HepG2 (cell line): ENCODE measurements around the gene UNC13D. TPM values are rescaled to one million over a fixed set of nuclear protein-coding genes. Genes with fewer than 3 reads are reported as not detected.

Source experiments
- ATF4 ChIP-seq, 2 experiments: fragments of 450-650 bp in 1 of 2; sonication (generic) in 1 of 2; formaldehyde crosslinking; IDR thresholded peaks; 2 replicates each; pipeline versions ENCODE4 v1.5.0 to v1.8.0; 2020 to 2022; ENCODE audit warnings: mild to moderate bottlenecking in 1 of 2, missing genetic modification reagents in 1 of 2
- DNMT1 ChIP-seq: sonication (generic); formaldehyde crosslinking; IDR thresholded peaks from 2 replicates; pipeline ENCODE4 v1.5.1; 2020; ENCODE audit warnings: mild to moderate bottlenecking, missing genetic modification reagents
- FOXK2 ChIP-seq: fragments of 450-650 bp; IDR thresholded peaks from 2 replicates; pipeline ENCODE4 v1.6.1; 2016
- KDM6A ChIP-seq: IDR thresholded peaks from 2 replicates; pipeline ENCODE4 v1.6.1; 2016; ENCODE audit warnings: low read depth
- KLF6 ChIP-seq: IDR thresholded peaks from 2 replicates; pipeline ENCODE4 v1.8.0; 2016; ENCODE audit warnings: missing biosample characterization, missing genetic modification reagents
- MAFF ChIP-seq: IDR thresholded peaks from 2 replicates; pipeline ENCODE4 v1.6.1; 2011; ENCODE audit warnings: low read depth, low read length, improper control_type of control experiment
- MIXL1 ChIP-seq: IDR thresholded peaks from 2 replicates; pipeline ENCODE4 v1.6.1; 2016
- PRPF4 ChIP-seq: fragments of 200-400 bp; formaldehyde crosslinking; IDR thresholded peaks from 2 replicates; pipeline ENCODE4 v1.6.1; 2016; ENCODE audit warnings: low read length, low read depth; ENCODE audit not compliant: poor library complexity, severe bottlenecking
- RELA ChIP-seq: sonication (generic); formaldehyde crosslinking; IDR thresholded peaks from 2 replicates; pipeline ENCODE4 v1.4.0; 2020; ENCODE audit warnings: missing genetic modification reagents
- RFXANK ChIP-seq: IDR thresholded peaks from 2 replicates; pipeline ENCODE4 v1.6.1; 2016
- ZBTB1 ChIP-seq: sonication (generic); formaldehyde crosslinking; IDR thresholded peaks from 2 replicates; pipeline ENCODE4 v1.4.0; 2020; ENCODE audit warnings: missing genetic modification reagents, borderline replicate concordance
- ZC3H4 ChIP-seq: sonication (generic); formaldehyde crosslinking; IDR thresholded peaks from 2 replicates; pipeline ENCODE4 v1.4.0; 2020; ENCODE audit warnings: missing genetic modification reagents, borderline replicate concordance
- ZFP36L2 ChIP-seq: sonication (generic); formaldehyde crosslinking; IDR thresholded peaks from 2 replicates; pipeline ENCODE4 v1.4.0; 2020; ENCODE audit warnings: missing genetic modification reagents
- ZNF12 ChIP-seq: sonication (generic); formaldehyde crosslinking; IDR thresholded peaks from 2 replicates; pipeline ENCODE4 v1.5.0; 2020; ENCODE audit warnings: missing genetic modification reagents
- ZNF547 ChIP-seq: sonication (generic); formaldehyde crosslinking; IDR thresholded peaks from 2 replicates; pipeline ENCODE4 v1.5.1; 2020; ENCODE audit warnings: mild to moderate bottlenecking, missing genetic modification reagents
- ZNF615 ChIP-seq: sonication (generic); formaldehyde crosslinking; IDR thresholded peaks from 2 replicates; pipeline ENCODE4 v1.5.0; 2020; ENCODE audit warnings: mild to moderate bottlenecking, missing genetic modification reagents, borderline replicate concordance
- polyA plus RNA-seq, 8 experiments: library from polyadenylated mRNA; depleted of rRNA in 3 of 8; stranded (reverse) in 7 of 8; unstranded in 1 of 8; fragments of >200 nt; fragmentation: Illumina TruSeq in 4 of 8; extraction: Trizol in 4 of 8; gene quantifications; 2 replicates each; pipeline versions ENCODE4 v1.2.1 to v1.2.3, GENCODE V29; 2011 to 2016; ENCODE audit warnings: low read depth in 4 of 8, missing spikeins in 1 of 8, mixed read lengths in 1 of 8; ENCODE audit not compliant: insufficient read depth in 1 of 8
- total RNA-seq, 5 experiments: library from RNA; depleted of rRNA; stranded (reverse); fragments of >200 nt; fragmentation: Illumina TruSeq; extraction: Trizol; gene quantifications; 2 replicates each; pipeline ENCODE4 v1.2.3, GENCODE V29; 2016; ENCODE audit warnings: low read depth in 1 of 5
- TF ChIP-seq, protein P1 (sequence below): sonication (generic); formaldehyde crosslinking; IDR thresholded peaks from 2 replicates; pipeline ENCODE4 v1.5.1; 2020; ENCODE audit warnings: missing genetic modification reagents, mild to moderate bottlenecking, borderline replicate concordance
- TF ChIP-seq, protein P2 (sequence below): sonication (generic); formaldehyde crosslinking; conservative IDR thresholded peaks from 2 replicates; pipeline ENCODE4 v1.4.0; 2020; ENCODE audit warnings: missing genetic modification reagents
- TF ChIP-seq, protein P3 (sequence below): sonication (generic); formaldehyde crosslinking; IDR thresholded peaks from 2 replicates; pipeline ENCODE4 v1.4.0; 2020; ENCODE audit warnings: missing genetic modification reagents, mild to moderate bottlenecking, borderline replicate concordance

The UNC13D gene
- total and polyA plus RNA-seq, 2 of the 13 experiments (the other 11 are each of a cell fraction or from before 2014, with no cell fraction given), result 29.7 to 42.7 TPM

DNA sequence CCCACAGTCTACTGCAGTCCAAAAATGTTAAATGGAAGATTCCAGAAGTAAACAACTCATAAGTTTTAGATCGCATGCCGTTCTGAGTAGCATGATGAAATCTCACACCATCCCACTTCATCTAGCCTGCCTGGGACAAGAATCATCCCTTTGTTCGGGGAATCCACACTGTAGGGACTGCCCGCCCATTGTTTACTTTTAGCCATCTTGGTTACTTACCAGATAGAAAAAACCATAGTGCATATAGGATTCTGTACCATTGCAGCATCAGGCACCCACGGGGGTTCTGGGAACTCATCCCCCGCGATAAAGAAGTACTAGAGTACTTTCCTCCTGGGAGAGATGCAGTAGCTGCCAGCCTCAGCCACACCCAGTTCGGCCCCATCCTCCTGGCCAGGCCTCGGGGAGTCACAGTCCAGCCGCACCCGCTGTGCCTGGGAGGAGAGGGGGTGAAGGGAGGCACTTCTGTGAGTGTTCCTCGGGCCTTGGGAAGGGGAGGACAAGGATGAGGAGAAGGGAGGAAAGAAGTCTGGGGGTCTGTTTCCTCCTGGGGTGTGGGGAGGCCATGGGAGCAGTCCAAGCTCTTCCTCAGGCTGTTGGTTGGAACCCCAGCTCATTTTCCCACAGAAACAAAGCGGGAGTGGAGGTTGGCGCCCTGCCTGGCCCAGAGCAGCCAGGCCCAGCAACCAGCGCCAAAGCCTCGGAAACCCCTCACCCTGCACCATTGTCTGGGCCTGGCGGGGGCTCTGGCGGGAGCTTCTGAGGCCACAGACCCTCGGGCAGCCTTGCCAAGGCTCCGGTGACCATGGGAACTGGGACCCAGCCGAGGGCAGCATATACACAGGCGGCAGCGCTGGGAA, 25.3 kb upstream of the UNC13D start (continued):
- TF ChIP-seq, protein P1, sequence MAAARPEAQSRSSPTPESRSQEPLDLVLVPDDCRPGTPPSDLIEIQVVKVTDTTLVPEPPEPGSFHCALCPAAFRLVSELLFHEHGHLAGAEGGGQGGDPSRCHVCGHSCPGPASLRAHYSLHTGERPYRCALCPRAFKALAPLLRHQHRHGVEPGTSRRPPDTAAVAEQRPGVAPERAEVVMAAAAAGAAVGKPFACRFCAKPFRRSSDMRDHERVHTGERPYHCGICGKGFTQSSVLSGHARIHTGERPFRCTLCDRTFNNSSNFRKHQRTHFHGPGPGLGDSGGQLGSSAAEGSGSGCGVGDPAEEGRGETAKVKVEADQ (CRISPR knock-in tag), result no peak; the same call in 1 of the 2 replicates
- TF ChIP-seq, protein P2, sequence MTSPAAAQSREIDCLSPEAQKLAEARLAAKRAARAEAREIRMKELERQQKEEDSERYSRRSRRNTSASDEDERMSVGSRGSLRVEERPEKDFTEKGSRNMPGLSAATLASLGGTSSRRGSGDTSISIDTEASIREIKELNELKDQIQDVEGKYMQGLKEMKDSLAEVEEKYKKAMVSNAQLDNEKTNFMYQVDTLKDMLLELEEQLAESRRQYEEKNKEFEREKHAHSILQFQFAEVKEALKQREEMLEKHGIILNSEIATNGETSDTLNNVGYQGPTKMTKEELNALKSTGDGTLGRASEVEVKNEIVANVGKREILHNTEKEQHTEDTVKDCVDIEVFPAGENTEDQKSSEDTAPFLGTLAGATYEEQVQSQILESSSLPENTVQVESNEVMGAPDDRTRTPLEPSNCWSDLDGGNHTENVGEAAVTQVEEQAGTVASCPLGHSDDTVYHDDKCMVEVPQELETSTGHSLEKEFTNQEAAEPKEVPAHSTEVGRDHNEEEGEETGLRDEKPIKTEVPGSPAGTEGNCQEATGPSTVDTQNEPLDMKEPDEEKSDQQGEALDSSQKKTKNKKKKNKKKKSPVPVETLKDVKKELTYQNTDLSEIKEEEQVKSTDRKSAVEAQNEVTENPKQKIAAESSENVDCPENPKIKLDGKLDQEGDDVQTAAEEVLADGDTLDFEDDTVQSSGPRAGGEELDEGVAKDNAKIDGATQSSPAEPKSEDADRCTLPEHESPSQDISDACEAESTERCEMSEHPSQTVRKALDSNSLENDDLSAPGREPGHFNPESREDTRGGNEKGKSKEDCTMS (CRISPR knock-in tag), result peak; percentile 48; the same call in 1 of the 2 replicates
- TF ChIP-seq ZNF547 (CRISPR knock-in tag) (no peak), DNMT1 (CRISPR knock-in tag) (no peak), RFXANK (CRISPR knock-in tag) (peak; percentile 88), ZFP36L2 (CRISPR knock-in tag) (no peak; the same call in 1 of the 2 replicates), FOXK2 (peak; percentile 87), ZBTB1 (CRISPR knock-in tag) (no peak), KDM6A (CRISPR knock-in tag) (peak; percentile 49; the same call in 1 of the 2 replicates), ZNF12 (CRISPR knock-in tag) (peak; percentile 27), RELA (peak; percentile 62; the same call in 1 of the 2 replicates), ATF4 (CRISPR knock-in tag; IDR thresholded peaks at IDR 0.05) (peak; percentile 45 to 99; a peak in 3 of 4 replicates), ZC3H4 (CRISPR knock-in tag) (peak; percentile 44), ZNF615 (CRISPR knock-in tag) (peak; percentile 32; the same call in 1 of the 2 replicates), MAFF (0 out of 2 replicates have a peak, but pooled peaks have one; percentile 1), MIXL1 (peak; percentile 64; the same call in 1 of the 2 replicates), PRPF4 (no peak), KLF6 (CRISPR knock-in tag) (peak; percentile 93)
- TF ChIP-seq, protein P3, sequence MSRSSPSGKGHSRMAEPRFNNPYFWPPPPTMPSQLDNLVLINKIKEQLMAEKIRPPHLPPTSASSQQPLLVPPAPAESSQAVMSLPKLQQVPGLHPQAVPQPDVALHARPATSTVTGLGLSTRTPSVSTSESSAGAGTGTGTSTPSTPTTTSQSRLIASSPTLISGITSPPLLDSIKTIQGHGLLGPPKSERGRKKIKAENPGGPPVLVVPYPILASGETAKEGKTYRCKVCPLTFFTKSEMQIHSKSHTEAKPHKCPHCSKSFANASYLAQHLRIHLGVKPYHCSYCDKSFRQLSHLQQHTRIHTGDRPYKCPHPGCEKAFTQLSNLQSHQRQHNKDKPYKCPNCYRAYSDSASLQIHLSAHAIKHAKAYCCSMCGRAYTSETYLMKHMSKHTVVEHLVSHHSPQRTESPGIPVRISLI (CRISPR knock-in tag), result peak; percentile 95
